ENCODE results near the gene PRSS22. TPM values are rescaled to one million over a fixed set of nuclear protein-coding genes. Genes with fewer than 3 reads are reported as not detected.
A peak's percentile ranks its signal among the peaks of the same experiment; 100 is the strongest.

The PRSS22 gene
- total RNA-seq, 2 donors from 2014 or later, result 18.6 to 30.9 TPM

GRCh38 chr16:2819939-2820835, 37.8 kb downstream of the PRSS22 start:
- no peaks in the 10 kb centered on the region for H3K4me1 ChIP-seq (replicated peaks)
- TF ChIP-seq, protein P1, sequence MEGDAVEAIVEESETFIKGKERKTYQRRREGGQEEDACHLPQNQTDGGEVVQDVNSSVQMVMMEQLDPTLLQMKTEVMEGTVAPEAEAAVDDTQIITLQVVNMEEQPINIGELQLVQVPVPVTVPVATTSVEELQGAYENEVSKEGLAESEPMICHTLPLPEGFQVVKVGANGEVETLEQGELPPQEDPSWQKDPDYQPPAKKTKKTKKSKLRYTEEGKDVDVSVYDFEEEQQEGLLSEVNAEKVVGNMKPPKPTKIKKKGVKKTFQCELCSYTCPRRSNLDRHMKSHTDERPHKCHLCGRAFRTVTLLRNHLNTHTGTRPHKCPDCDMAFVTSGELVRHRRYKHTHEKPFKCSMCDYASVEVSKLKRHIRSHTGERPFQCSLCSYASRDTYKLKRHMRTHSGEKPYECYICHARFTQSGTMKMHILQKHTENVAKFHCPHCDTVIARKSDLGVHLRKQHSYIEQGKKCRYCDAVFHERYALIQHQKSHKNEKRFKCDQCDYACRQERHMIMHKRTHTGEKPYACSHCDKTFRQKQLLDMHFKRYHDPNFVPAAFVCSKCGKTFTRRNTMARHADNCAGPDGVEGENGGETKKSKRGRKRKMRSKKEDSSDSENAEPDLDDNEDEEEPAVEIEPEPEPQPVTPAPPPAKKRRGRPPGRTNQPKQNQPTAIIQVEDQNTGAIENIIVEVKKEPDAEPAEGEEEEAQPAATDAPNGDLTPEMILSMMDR (IDR thresholded peaks at IDR 0.05), result no peak
- no peak for TF ChIP-seq POLR2A (IDR thresholded peaks at IDR 0.05)
- TF ChIP-seq POLR2AphosphoS5 (IDR thresholded peaks at IDR 0.05), result no peak
- intact Hi-C loops (cut with DNase I), result no loop called here
- no peak overlapping the region for H3K4me3 ChIP-seq
- WGBS, result 72% methylated on average over 15 of the region's 17 CpGs
- H3K27me3 ChIP-seq (replicated peaks; ENCODE audit: insufficient read depth), result no peaks in the 10 kb centered on the region
- H3K36me3 ChIP-seq, result no peaks in the 10 kb centered on the region
- H3K27ac ChIP-seq, result no peak overlapping the region
- no peak for DNase-seq (ENCODE audit: low spot score)
- H3K9me3 ChIP-seq, result no peaks in the 10 kb centered on the region

DNA sequence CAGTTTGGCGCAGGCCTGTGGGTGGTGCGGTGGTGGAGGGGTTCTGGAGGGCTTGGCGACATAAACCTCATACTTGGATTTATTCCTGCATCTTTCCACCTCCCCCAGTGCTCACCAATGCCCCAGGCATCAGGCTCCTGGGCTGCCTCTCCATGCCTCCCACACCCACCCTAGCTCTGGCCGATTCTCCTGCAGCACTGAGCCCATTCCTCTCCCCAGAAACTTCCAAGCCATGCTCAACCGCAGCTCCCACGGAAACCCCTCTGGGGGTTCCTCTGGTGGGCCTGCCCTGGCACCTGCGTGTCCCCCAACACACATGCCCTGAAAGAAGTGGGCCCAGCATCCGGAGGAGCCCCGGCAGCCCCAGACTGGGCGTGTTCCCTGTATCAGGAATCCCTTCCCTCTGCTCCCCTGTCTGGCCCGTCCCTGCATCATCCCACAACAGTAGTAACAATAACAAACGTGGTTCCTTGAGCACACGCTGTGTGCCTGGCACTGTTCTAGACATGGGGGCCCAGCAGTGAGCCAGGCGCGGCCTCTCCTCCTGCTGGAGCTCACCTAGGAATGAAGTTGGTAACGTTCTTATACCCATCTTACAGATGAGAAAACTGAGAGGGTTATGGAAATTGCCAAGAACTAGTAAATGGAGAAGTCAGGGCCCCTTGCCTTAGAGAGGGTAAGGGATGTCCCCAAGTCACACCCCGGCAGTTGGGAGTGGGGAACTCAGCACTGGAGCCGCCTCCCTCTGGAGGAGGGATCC, 38.6 kb downstream of the PRSS22 start:
- H3K36me3 ChIP-seq, result no peaks in the 10 kb centered on the region
- no peak for TF ChIP-seq POLR2A (IDR thresholded peaks at IDR 0.05)
- no peak for TF ChIP-seq POLR2AphosphoS5 (IDR thresholded peaks at IDR 0.05)
- TF ChIP-seq, protein P1 (IDR thresholded peaks at IDR 0.05), result no peak
- intact Hi-C loops (cut with DNase I), result no loop called here
- no peak overlapping the region for H3K4me3 ChIP-seq
- H3K27me3 ChIP-seq (replicated peaks; ENCODE audit: insufficient read depth), result no peaks in the 10 kb centered on the region
- WGBS, result 85% methylated on average over 18 of the region's 18 CpGs
- H3K27ac ChIP-seq, result no peak overlapping the region
- no peak for DNase-seq (ENCODE audit: low spot score)
- no peaks in the 10 kb centered on the region for H3K4me1 ChIP-seq (replicated peaks)
- H3K9me3 ChIP-seq, result no peaks in the 10 kb centered on the region

DNA sequence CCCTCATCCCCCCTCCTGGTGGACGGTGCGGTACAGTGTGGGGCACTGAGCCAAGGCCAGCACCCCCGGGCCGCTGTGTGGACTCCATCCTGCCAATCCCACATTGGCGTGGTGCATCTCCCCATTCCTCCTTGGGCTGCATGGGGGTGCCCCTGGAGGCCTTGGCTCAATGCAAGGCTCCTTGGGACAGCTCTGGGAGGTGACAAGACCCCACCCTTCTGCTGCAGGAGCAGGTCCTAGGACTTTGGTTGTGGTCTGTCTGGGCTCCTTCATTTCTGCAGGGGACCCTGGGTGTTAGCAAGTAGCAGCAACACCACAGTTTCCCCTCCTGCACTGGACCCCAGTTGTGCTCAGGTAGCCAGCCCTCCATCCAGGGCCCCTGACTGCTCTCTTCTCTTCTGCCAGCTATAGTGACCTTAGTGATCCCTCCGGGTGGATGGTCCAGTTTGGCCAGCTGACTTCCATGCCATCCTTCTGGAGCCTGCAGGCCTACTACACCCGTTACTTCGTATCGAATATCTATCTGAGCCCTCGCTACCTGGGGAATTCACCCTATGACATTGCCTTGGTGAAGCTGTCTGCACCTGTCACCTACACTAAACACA, 39.6 kb downstream of the PRSS22 start:
- WGBS, result 85% methylated on average over 10 of the region's 10 CpGs
- Histone ChIP-seq H3K9me3 (no peaks in the 10 kb centered on the region), H3K27ac (no peak overlapping the region), H3K36me3 (no peaks in the 10 kb centered on the region), H3K4me1 (replicated peaks) (no peaks in the 10 kb centered on the region), H3K27me3 (replicated peaks; ENCODE audit: insufficient read depth) (no peaks in the 10 kb centered on the region), H3K4me3 (no peak overlapping the region)
- intact Hi-C loops (cut with DNase I), result no loop called here
- TF ChIP-seq POLR2AphosphoS5 (IDR thresholded peaks at IDR 0.05) (no peak), POLR2A (IDR thresholded peaks at IDR 0.05) (no peak)
- TF ChIP-seq, protein P1 (IDR thresholded peaks at IDR 0.05), result no peak
- DNase-seq (ENCODE audit: low spot score), result no peak

- intact Hi-C loops (cut with DNase I), result no loop called here
- Histone ChIP-seq H3K4me3 (peak overlapping the region in 1 of 2 donors; percentile 13), H3K36me3 (no peaks in the 10 kb centered on the region), H3K27me3 (replicated peaks; ENCODE audit: insufficient read depth) (no peaks in the 10 kb centered on the region), H3K27ac (no peak overlapping the region), H3K4me1 (replicated peaks) (no peaks in the 10 kb centered on the region), H3K9me3 (no peaks in the 10 kb centered on the region)
- 80% methylated on average over 67 of the region's 68 CpGs for WGBS
- TF ChIP-seq POLR2AphosphoS5 (IDR thresholded peaks at IDR 0.05), result no peak
- no peak for TF ChIP-seq POLR2A (IDR thresholded peaks at IDR 0.05)
- TF ChIP-seq, protein P1 (IDR thresholded peaks at IDR 0.05), result no peak
- DNase-seq (ENCODE audit: low spot score), result no peak
Measured at GRCh38 chr16:2817340-2818271, 40.4 kb downstream of the PRSS22 start.

All from prostate gland (tissue), 2 donors.